ENCODE measurements around the gene PNPLA7.
"Not testable (repeated sequence)": the region's sequence is repeated elsewhere in the genome, so short reads cannot be mapped to it uniquely, and the experiment has no call there.

The PNPLA7 gene

DNA sequence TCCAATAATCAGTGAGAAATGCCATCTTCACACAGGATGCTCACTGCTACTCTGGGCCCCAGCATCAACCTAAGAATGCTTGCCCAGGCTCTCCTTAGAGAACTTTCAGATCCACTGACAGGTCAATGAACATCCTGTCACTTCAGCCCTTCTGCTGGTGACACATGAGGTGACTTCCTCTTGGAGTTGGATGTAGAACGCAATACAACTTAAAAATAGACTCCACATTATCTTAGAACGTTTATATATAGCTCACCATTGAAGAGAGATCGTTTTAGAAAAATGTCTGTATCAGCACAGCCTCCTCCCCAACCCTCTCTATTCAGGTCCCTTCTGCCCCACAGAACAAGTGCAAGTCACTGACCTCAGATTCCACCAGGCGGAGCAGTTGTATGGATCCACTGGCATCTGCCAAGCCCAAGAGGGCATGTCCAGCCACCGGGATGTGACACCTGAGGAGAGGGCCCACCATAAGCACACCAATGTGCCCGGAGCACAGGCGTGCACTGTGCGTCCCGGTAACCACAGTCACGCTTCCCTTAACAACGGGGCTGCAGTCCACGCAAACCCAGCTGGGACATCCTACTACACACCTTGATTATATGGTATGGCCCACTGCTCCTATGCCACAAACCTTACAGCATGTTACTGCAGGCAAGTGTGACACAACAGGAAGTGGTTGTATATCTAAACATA is 25.7 kb upstream of the PNPLA7 start:
- no peak for DNase-seq (ENCODE audit: low read depth in 1 of 2, low spot score in 1 of 2)

DNA sequence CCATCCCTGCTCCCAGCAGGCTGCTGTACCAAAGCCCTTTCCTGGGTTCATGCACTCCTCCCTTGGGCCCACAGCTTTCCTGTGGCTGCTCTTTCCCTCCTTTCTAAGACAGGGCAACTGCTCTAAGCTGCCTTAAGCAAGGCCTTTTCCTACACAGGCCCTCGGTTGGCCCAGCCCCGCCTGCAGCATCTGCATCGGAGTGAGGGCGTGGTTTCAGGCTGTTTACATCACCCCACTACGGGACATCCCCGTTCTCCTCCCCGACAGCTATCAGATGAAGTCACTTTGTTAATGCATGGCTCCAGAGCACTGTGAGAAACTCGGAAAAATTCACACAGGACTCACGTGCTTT is 25.1 kb upstream of the PNPLA7 start:
- DNase-seq (ENCODE audit: low read depth in 1 of 2, low spot score in 1 of 2): no peak

DNA sequence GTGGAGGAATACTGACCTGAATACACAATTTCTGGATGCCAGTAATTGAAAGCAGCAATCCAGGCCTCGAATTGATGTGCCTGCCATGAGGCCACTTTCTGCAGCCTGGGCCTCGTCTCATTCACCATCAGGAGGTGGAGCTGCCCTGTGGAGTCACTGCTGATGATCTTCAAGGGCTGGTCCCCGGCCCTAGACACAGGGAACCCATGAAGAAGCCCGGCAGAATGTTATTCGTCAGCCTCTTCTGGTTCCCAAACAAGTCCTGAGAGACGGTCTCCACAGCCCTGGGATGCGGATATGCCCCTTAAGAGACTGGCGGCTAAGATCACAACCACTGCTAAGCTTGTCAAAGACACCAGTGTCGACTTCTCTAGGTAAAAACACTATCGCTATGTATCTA is 24.0 kb upstream of the PNPLA7 start:
- no peak for DNase-seq (ENCODE audit: low read depth in 1 of 2, low spot score in 1 of 2)

DNA sequence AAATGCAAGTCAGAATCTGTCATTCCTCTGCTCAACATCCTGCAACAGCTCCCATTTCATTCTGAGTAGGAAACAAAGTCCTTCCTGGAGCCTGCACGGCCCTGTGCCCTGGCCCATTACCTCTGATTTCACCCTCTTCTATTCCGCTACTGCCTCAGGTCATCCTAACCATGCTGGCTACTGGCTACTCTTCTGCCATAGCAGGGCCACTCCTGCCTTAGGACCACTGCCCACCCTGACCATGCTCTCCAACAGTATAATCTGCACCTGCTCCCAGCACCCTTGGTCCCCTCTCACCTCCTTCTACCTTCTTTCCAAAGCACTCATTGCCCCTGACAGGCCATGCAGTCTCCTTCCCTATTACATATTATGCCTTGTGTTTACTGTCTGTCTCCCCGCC is 20.4 kb upstream of the PNPLA7 start:
- DNase-seq (ENCODE audit: low read depth in 1 of 2, low spot score in 1 of 2): no peak

DNA sequence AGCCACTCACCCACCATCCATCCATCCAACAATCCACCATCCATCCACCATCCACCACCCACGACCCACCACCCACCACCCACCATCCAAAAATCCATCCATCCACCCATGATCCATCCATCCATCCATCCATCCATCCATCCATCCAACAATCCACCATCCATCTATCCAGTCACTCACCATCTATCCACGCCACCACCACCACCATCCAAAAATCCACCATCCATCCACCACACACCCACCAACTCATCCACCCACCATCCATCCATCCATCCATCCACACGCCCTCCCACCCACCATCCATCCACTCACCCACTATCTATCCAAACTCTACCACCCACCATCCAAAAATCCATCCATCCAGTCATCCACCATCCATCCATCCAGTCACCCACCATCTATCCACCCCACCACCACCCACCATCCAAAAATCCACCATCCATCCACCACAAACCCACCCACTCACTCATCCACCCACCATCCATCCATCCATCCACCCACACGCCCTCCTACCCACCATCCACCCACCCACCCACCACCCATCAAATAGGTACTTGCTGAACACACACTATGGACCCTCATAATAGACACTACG is 19.5 kb upstream of the PNPLA7 start:
- DNase-seq (ENCODE audit: low read depth in 1 of 2, low spot score in 1 of 2): no peak

DNA sequence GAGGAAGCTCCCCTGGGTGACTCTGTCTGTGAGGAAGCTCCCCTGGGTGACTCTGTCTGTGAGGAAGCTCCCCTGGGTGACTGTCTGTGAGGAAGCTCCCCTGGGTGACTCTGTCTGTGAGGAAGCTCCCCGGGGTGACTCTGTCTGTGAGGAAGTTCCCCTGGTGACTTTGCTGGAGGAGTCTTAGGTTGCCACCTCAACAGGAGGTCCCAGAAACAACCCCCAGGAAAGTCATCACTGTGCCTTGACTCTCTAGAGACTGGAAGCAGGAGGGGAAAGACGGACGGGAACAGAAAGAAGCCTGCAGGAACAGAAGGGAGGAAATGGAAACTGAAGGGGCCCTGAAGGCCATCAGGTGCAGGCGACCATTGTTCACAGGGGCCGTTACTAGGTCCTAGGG is 18.2 kb upstream of the PNPLA7 start:
- not testable (repeated sequence) for DNase-seq (ENCODE audit: low read depth in 1 of 2, low spot score in 1 of 2)

DNA sequence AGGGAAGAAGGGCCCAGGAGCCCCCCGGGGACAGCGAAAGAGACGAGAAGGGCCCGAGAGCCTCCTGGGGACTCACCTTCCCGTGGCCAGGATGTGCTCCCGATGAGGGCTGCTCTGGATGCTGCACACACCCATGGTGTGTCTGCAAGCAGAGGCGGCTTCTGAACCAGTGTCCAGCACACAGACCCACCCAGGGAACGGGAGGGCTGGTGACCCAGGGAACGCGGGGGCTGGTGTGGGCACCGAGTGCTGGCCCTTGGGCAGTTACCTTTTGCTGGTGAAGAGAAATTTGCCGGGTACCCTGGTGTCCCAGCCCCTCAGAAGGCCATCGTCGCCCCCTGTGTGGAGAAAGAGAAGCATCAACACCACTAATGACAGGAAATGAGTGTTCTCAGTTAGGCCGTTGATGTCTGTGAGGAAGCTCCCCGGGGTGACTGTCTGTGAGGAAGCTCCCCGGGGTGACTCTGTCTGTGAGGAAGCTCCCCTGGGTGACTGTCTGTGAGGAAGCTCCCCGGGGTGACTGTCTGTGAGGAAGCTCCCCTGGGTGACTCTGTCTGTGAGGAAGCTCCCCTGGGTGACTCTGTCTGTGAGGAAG is 14.7 kb upstream of the PNPLA7 start:
- no peak for DNase-seq (ENCODE audit: low read depth in 1 of 2, low spot score in 1 of 2)

DNA sequence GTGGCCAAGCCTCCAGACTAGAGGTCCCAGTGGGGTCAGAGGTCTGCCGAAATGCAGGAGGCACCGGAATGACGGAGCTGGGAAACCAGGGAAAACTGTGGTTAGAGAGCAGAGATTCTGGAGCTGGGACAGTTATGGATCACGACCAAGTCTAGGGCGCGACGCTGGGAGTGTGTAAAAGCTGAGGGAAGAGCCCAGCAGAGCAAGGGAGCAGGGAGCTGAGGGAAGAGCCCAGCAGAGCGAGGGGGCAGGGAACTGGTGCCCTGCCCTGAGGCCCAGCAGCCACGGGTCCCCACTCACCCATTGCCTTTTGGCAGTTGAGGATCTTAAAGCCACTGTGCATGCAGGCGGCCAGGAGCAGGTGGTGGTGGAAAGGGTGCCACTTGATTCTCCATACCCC is 13.9 kb upstream of the PNPLA7 start:
- no peak for DNase-seq (ENCODE audit: low read depth in 1 of 2, low spot score in 1 of 2)

DNA sequence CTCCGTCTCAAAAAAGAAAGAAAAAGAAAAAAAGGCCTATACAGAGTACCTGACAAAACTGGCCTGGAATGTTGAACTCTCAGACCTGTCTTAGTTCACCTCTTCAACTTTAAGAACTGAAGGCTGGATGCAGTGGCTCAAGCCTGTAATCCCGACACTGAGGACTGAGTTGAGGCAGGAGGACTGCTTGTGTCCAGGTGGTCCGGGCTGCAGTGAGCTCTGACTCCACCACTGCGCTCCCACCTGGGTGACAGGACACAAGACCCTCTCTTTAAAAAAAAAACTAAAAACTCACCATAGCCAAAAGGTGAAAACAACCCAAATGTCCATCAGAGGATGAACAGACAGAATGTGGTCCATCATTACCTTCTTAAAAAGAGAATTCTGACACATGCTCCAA is 7.9 kb upstream of the PNPLA7 start:
- DNase-seq (ENCODE audit: low read depth in 1 of 2, low spot score in 1 of 2): no peak

DNA sequence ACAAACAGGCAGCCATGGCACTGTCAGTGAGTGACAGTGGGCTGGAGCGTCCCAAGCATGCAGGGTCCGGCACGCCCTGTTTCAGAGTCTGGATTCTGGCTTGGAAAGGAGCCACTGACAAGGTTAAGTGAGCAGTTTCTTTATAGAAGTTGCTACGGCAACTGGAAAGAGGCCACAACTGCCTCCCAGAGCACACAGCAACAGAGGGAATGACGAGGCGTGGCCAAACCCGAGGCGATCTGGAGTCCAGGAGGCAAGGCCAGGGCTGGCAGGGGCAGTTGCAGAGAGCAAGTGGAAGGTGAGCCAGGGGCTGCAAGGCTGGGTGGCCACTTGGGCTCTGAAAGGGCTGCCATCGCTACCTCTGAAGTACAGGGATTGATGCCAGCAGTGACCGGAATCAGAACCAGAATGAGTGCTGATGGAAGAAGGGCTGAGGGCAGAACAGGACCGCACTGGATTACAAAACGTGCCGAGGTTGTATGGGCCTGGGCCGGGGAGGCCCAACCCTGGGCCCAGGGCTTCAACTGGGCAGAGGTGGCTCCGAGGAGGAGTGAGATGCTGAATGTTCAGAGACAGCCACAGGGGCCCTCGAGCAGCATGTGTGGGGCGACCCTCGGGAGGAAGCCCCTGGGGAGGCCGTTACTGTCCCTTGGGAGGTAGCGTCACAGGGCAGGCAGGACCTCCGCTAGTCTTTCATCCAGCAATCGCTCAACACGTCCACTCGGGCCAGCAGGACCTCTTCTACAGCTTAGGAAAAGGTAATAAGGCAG is 6.1 kb upstream of the PNPLA7 start:
- no peak for DNase-seq (ENCODE audit: low read depth in 1 of 2, low spot score in 1 of 2)

DNA sequence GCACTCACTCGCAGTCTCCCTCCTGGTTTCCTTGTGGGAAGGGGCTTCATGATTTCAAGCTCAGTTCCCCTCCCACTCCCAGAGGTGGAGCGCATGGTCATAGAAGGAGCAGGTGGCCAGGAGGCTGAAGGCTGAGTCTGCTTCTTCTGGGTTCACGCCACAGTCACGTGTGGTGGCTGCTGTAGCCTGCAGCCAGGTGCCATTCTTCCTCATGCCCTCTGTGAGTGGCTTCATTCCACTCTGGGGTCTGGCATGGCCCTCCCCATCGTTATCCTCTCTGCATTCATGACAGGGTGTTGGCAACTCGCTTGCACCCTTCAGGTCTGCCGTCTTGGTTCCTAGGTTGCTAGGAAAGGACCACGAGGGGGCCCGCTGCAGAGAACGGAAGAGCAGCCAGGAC is 5.0 kb upstream of the PNPLA7 start:
- DNase-seq (ENCODE audit: low read depth in 1 of 2, low spot score in 1 of 2): no peak

DNA sequence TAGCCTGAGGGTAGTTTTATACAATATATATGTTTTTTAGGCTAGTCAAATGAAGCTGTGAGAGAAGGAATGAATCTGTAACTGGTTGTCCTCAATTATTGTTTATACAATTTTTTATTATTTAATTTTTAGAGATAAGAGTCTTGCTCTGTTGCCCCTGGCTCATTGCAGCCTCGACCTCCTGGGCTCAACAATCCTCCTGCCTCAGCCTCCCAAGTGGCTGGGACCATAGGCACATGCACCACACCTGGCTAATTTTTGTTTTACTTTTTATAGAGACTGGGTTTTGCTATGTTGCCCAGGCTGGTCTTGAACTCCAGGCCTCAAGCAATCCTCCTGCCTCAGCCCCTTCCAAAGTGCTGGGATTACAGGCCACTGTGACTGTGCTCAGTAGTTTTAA is 4.1 kb upstream of the PNPLA7 start:
- no peak for DNase-seq (ENCODE audit: low read depth in 1 of 2, low spot score in 1 of 2)

DNA sequence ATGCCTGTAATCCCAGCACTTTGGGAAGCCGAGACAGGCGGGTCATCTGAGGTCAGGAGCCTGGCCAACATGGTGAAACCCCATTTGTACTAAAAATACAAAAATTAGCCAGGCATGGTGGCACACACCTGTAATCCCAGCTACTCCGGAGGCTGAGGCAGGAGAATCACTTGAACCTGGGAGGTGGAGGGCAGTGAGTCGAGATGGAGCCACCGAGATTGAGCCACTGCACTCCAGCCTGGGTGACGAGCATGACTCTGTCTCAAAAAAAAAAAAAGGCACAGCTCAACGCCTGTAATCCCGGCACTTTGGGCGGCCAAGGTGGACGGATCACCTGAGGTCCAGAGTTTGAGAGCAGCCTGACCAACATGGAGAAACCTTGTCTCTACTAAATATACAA is 3.5 kb upstream of the PNPLA7 start:
- not testable (repeated sequence) for DNase-seq (ENCODE audit: low read depth in 1 of 2, low spot score in 1 of 2)

DNA sequence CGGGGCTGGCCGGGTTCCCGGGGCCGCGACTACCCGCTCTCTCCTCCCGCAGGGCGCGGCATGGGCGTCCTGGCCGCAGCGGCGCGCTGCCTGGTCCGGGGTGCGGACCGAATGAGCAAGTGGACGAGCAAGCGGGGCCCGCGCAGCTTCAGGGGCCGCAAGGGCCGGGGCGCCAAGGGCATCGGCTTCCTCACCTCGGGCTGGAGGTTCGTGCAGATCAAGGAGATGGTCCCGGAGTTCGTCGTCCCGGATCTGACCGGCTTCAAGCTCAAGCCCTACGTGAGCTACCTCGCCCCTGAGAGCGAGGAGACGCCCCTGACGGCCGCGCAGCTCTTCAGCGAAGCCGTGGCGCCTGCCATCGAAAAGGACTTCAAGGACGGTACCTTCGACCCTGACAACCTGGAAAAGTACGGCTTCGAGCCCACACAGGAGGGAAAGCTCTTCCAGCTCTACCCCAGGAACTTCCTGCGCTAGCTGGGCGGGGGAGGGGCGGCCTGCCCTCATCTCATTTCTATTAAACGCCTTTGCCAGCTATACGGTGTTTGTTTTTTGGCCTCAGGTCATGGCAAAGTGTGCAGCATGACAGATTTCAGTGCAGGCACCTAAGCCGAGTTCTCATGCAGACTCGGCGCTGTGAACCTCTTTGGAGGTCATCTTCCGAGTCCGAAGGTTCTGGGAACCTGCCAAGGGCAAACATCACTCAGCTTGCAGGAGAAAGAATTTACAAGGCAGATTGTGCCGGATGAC is 2.0 kb upstream of the PNPLA7 start:
- peak in 1 of 2 donors; percentile 9 for DNase-seq (ENCODE audit: low read depth in 1 of 2, low spot score in 1 of 2)

DNA sequence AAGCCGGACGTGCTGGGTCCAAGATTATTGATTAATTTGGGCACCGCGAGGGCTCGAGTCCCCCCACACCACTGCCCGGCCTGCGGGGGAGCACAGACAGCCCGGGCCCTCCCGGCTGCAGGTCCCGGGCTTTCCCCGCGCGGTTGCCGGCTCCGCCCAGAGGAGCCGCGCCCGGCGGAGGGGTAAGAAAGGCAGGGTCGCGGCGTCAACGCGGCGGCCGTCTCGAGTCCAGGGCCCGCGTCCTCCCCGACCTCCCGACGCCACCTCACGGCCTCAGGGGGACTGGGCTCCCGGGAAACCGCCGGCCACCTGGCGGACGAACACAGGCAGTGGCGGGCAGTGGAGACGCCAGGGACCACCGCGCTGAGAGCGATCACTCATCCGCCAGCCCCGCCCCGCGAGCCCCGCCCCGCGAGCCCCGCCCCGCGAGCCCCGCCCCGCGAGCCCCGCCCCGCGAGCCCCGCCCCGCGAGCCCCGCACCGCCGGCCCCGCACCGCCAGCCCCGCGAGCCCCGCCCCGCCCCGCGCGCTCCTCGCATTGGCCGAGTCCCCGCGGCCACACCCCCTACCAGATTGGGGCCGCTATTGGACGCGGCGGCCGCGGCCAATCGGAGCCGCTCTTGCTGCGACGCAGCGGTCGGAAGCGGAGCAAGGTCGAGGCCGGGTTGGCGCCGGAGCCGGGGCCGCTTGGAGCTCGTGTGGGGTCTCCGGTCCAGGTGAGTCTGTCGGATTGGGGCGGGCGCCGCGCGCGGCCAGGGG is 1.2 kb upstream of the PNPLA7 start, which contains the start of gene MRPL41:
MRPL41 (plus strand) TSS at position 616 of the 758 bp plus-strand sequence. CDS start 203 bp downstream, outside the sequence.
- DNase-seq (ENCODE audit: low read depth in 1 of 2, low spot score in 1 of 2): peak; percentile 82 to 87

DNA sequence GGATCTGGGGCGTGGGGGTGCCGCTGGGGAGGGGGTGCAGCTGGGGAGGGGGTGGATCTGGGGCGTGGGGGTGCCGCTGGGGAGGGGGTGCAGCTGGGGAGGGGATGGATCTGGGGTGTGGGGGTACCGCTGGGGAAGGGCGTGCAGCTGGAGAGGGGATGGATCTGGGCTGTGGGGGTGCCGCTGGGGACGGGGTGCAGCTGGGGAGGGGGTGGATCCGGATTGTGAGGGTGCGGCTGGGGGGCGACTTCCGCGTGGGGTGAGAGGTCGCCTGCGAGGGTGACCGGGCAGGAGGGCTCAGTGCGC is 709 bp upstream of the PNPLA7 start:
- DNase-seq (ENCODE audit: low read depth in 1 of 2, low spot score in 1 of 2): not testable (repeated sequence)

DNA sequence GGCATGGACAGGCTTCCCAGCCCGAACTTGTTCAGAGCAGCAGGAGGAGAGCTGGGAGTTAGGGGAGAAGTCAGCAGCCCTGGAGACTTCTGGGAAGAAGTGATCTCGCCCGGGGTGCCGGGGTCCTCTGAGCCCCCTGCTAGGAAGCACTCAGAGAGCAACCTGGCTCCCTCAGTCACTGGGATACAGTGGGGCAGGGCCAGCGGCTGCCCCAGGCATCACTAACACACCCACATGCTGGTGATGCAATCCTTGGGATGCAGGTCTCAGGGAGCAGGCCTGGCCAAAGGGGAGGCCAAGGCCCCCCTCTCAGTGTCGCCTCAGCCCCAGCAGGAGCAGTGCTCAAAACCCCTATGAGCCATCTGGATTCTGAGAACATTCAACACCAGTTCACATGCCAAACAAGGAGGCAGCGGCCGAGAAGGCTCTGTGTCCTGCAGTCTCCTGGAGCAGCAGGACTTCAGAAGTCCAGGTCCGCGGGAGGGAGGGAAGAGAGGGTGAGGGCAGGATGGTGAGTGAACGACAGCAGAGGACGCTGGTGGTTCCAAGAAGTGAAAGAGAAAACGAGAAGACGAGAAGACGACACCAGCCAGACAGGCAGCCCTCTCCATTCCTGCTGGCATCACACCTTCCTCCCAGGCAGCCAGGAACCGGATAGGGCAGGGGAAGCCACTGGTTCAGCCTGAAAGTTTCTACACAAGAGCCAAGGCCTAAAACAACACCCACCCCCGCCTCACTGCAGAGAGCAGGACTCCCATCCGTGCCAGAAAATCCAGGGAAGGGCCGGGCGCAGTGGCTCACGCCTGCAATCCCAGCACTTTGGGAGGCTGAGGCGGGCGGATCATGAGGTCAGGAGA is 2.3 kb downstream of the PNPLA7 start:
- DNase-seq (ENCODE audit: low read depth in 1 of 2, low spot score in 1 of 2): no peak

DNA sequence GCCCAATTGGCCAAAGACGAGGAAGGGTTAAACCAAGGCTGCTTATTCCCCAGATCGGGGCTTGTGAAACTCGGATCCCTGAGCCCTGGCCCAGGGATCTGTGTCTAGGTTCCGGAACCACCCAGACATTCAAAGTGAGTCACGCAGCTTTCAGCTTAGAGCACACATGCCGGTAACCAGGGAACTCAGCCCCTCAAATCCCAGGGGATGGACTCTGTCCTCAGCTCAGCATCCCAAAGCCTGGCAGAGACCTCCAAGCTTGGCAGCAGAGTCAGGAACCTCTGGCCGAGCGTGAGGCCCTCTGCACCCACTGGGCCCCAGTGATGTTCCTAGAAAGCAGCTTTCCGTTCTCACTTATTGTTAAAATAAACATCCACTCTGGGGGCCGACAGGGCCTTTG is 5.1 kb downstream of the PNPLA7 start:
- DNase-seq (ENCODE audit: low read depth in 1 of 2, low spot score in 1 of 2): no peak

DNA sequence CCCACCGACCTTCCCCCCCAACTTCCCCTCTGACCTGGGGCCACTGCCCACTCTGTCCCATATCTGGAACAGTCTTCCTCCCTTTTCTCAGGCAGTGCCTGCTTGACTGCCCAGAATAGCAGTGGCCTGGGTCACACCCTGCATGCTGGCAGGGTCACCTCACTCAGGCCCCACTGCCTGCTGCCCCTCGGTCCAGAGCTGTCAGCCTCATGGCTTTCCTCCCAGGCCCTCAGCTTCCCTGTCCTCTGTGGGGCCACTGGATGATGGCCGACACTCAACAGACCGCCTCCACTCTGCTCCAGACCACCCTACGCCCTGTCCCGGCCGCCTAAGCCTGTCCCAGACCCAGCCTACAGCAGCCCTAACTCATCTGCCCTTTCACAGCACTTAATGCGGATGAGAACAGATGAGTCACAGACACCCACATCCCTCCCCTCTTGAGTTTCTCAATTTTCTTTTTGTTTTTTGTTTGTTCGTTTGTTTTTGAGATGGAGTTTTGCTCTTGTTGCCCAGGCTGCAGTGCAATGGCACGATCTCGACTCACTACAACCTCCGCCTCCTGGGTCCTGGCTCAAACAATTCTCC is 5.9 kb downstream of the PNPLA7 start:
- no peak for DNase-seq (ENCODE audit: low read depth in 1 of 2, low spot score in 1 of 2)

Measured in stimulated activated CD4-positive, alpha-beta T cell treated with anti-CD3 and anti-CD28 coated beads, Interleukin-15, amount 100 ng/mL, for 1 hour (primary cell).